Suprapubic skin (tissue), 3 donors: ENCODE measurements around the gene CXorf58.

Experiments used
- CTCF ChIP-seq, 2 donors: fragments of 200-600 bp in 1 of 2; fragments of 450-650 bp in 1 of 2; sonication (generic) in 1 of 2; IDR thresholded peaks; one replicate each; pipeline ENCODE4 v1.5.1; 2016 to 2019; ENCODE audit warnings: antibody characterized with exemption in 2 of 2, mild to moderate bottlenecking in 1 of 2, moderate library complexity in 1 of 2
- EP300 ChIP-seq: sonication (generic); formaldehyde crosslinking; IDR thresholded peaks from one replicate; pipeline ENCODE4 v1.6.1; 2017; ENCODE audit warnings: antibody characterized with exemption
- POLR2A ChIP-seq, 2 donors: fragments of 450-650 bp; IDR thresholded peaks; one replicate each; pipeline ENCODE4 v1.6.1; 2017; ENCODE audit warnings: antibody characterized with exemption in 2 of 2, mild to moderate bottlenecking in 2 of 2, moderate library complexity in 2 of 2

- TF ChIP-seq CTCF (IDR thresholded peaks at IDR 0.05) (no peak), EP300 (no peak), POLR2A (IDR thresholded peaks at IDR 0.05) (no peak)
These were observed 36.4 kb downstream of the CXorf58 start for GRCh38 chrX:23944234-23944633.
